Measurements from ENCODE around the gene CD109.

CD109 gene

GRCh38 chr6:73797861-73798260 lies 101.9 kb downstream of the CD109 start:
- TF ChIP-seq BACH2 (CRISPR knock-in tag; IDR thresholded peaks at IDR 0.05; ENCODE audit: borderline replicate concordance) (no peak), ZFP3 (CRISPR knock-in tag; IDR thresholded peaks at IDR 0.05) (no peak)
- ATAC-seq = no peak

- peak; percentile 52 for ATAC-seq
- no peak for TF ChIP-seq POU6F1 (CRISPR knock-in tag; IDR thresholded peaks at IDR 0.05; ENCODE audit: borderline replicate concordance, low read depth)
- TF ChIP-seq ISL1 (CRISPR knock-in tag; IDR thresholded peaks at IDR 0.05) = no peak
- no peak for TF ChIP-seq CSRNP3 (CRISPR knock-in tag; IDR thresholded peaks at IDR 0.05)
- no peak for TF ChIP-seq BACH2 (CRISPR knock-in tag; IDR thresholded peaks at IDR 0.05; ENCODE audit: borderline replicate concordance)
- TF ChIP-seq ZFP30 (CRISPR knock-in tag; IDR thresholded peaks at IDR 0.05) = no peak
- TF ChIP-seq TSHZ2 (CRISPR knock-in tag; IDR thresholded peaks at IDR 0.05) = no peak
- TF ChIP-seq ZNF8 (CRISPR knock-in tag; IDR thresholded peaks at IDR 0.05) = no peak
- no peak for TF ChIP-seq TOX (CRISPR knock-in tag; IDR thresholded peaks at IDR 0.05; ENCODE audit: borderline replicate concordance)
- TF ChIP-seq CSDC2 (CRISPR knock-in tag; IDR thresholded peaks at IDR 0.05) = no peak
- TF ChIP-seq OSR1 (CRISPR knock-in tag; IDR thresholded peaks at IDR 0.05) = no peak
- TF ChIP-seq PPARA (CRISPR knock-in tag; IDR thresholded peaks at IDR 0.05; ENCODE audit: borderline replicate concordance) = no peak
- no peak for TF ChIP-seq CREB5 (CRISPR knock-in tag; IDR thresholded peaks at IDR 0.05; ENCODE audit: low read depth)
- no peak for TF ChIP-seq ZC3H10 (CRISPR knock-in tag; IDR thresholded peaks at IDR 0.05)
- TF ChIP-seq TCF4 (CRISPR knock-in tag; IDR thresholded peaks at IDR 0.05; ENCODE audit: borderline replicate concordance) = no peak
- TF ChIP-seq SNAI2 (CRISPR knock-in tag; IDR thresholded peaks at IDR 0.05) = no peak
- no peak for TF ChIP-seq RARB (CRISPR knock-in tag; IDR thresholded peaks at IDR 0.05)
- no peak for TF ChIP-seq PATZ1 (CRISPR knock-in tag; IDR thresholded peaks at IDR 0.05; ENCODE audit: borderline replicate concordance)
- TF ChIP-seq ZNF565 (CRISPR knock-in tag; conservative IDR thresholded peaks at IDR 0.05; ENCODE audit: low read depth) = no peak
- TF ChIP-seq ESRRG (CRISPR knock-in tag; IDR thresholded peaks at IDR 0.05) = no peak
Measured at GRCh38 chr6:73798592-73798991, 102.6 kb downstream of the CD109 start.

- TF ChIP-seq ARNTL (CRISPR knock-in tag; IDR thresholded peaks at IDR 0.05; ENCODE audit: borderline replicate concordance, low read depth) (no peak), CREB5 (CRISPR knock-in tag; IDR thresholded peaks at IDR 0.05; ENCODE audit: low read depth) (no peak)
- no peak for ATAC-seq
Measured at GRCh38 chr6:73800997-73801396, 105.0 kb downstream of the CD109 start.

Data from SK-N-SH treated with all-trans-retinoic acid at 6 μM for 48 hours (cell line).